IPS-18a (cell line): ENCODE measurements around the gene GRAMD4.

Experiments
- H3K27ac ChIP-seq: one replicate; pipeline ENCODE4 v1.5.1; 2013; ENCODE audit warnings: low read length
- H3K27me3 ChIP-seq: one replicate; pipeline ENCODE4 v1.6.1; 2013; ENCODE audit warnings: mild to moderate bottlenecking, low read length; ENCODE audit not compliant: control insufficient read depth, insufficient read depth
- H3K36me3 ChIP-seq: one replicate; pipeline ENCODE4 v1.6.1; 2013; ENCODE audit warnings: low read depth, low read length; ENCODE audit not compliant: control insufficient read depth
- H3K4me1 ChIP-seq: one replicate; pipeline ENCODE4 v1.6.1; 2013; ENCODE audit warnings: low read depth, low read length; ENCODE audit not compliant: control insufficient read depth
- H3K4me3 ChIP-seq: one replicate; pipeline ENCODE4 v1.5.1; 2013; ENCODE audit warnings: low read length
- H3K9ac ChIP-seq: one replicate; pipeline ENCODE4 v1.6.1; 2013; ENCODE audit warnings: mild to moderate bottlenecking, low read length, moderate library complexity
- H3K9me3 ChIP-seq: one replicate; pipeline ENCODE4 v1.6.1; 2013; ENCODE audit warnings: low read depth, low read length; ENCODE audit not compliant: control insufficient read depth

GRAMD4 gene

GRCh38 chr22:46649141-46650077 is 29.2 kb downstream of the GRAMD4 start:
- Histone ChIP-seq H3K27ac (no peak overlapping the region), H3K36me3 (no peaks in the 10 kb centered on the region), H3K4me1 (peaks cover 6% of the 10 kb centered on the region), H3K4me3 (no peak overlapping the region), H3K9ac (no peak overlapping the region), H3K9me3 (no peaks in the 10 kb centered on the region), H3K27me3 (no peaks in the 10 kb centered on the region)

- Histone ChIP-seq H3K36me3 (no peaks in the 10 kb centered on the region), H3K9me3 (no peaks in the 10 kb centered on the region), H3K9ac (no peak overlapping the region), H3K4me3 (no peak overlapping the region), H3K4me1 (peaks cover 6% of the 10 kb centered on the region), H3K27ac (no peak overlapping the region), H3K27me3 (no peaks in the 10 kb centered on the region)
Measured at GRCh38 chr22:46650078-46650810, 30.1 kb downstream of the GRAMD4 start.

GRCh38 chr22:46651316-46651715 is 31.1 kb downstream of the GRAMD4 start:
- H3K9ac ChIP-seq = no peak overlapping the region
- H3K9me3 ChIP-seq = no peaks in the 10 kb centered on the region
- H3K4me3 ChIP-seq = no peak overlapping the region
- H3K36me3 ChIP-seq = no peaks in the 10 kb centered on the region
- peaks cover 6% of the 10 kb centered on the region for H3K4me1 ChIP-seq
- H3K27ac ChIP-seq = no peak overlapping the region
- H3K27me3 ChIP-seq = no peaks in the 10 kb centered on the region

GRCh38 chr22:46652081-46652846 is 32.1 kb downstream of the GRAMD4 start:
- H3K9me3 ChIP-seq = no peaks in the 10 kb centered on the region
- H3K9ac ChIP-seq = no peak overlapping the region
- H3K27me3 ChIP-seq = no peaks in the 10 kb centered on the region
- no peak overlapping the region for H3K27ac ChIP-seq
- peaks cover 6% of the 10 kb centered on the region for H3K4me1 ChIP-seq
- no peak overlapping the region for H3K4me3 ChIP-seq
- H3K36me3 ChIP-seq = no peaks in the 10 kb centered on the region

- H3K4me1 ChIP-seq = peaks cover 6% of the 10 kb centered on the region
- H3K9me3 ChIP-seq = no peaks in the 10 kb centered on the region
- no peaks in the 10 kb centered on the region for H3K36me3 ChIP-seq
- no peak overlapping the region for H3K27ac ChIP-seq
- H3K9ac ChIP-seq = no peak overlapping the region
- H3K27me3 ChIP-seq = no peaks in the 10 kb centered on the region
- H3K4me3 ChIP-seq = no peak overlapping the region
Measured at GRCh38 chr22:46652847-46653331, 32.7 kb downstream of the GRAMD4 start.

GRCh38 chr22:46653596-46653995 is 33.4 kb downstream of the GRAMD4 start:
- Histone ChIP-seq H3K27ac (no peak overlapping the region), H3K9me3 (no peaks in the 10 kb centered on the region), H3K4me1 (peaks cover 6% of the 10 kb centered on the region), H3K27me3 (no peaks in the 10 kb centered on the region), H3K36me3 (no peaks in the 10 kb centered on the region), H3K4me3 (no peak overlapping the region), H3K9ac (no peak overlapping the region)

- Histone ChIP-seq H3K9me3 (no peaks in the 10 kb centered on the region), H3K27ac (no peak overlapping the region), H3K4me1 (peaks cover 6% of the 10 kb centered on the region), H3K4me3 (no peak overlapping the region), H3K27me3 (no peaks in the 10 kb centered on the region), H3K36me3 (no peaks in the 10 kb centered on the region), H3K9ac (no peak overlapping the region)
Measured at GRCh38 chr22:46654426-46654825, 34.2 kb downstream of the GRAMD4 start.

- no peaks in the 10 kb centered on the region for H3K27me3 ChIP-seq
- no peak overlapping the region for H3K4me3 ChIP-seq
- H3K36me3 ChIP-seq = no peaks in the 10 kb centered on the region
- H3K9ac ChIP-seq = no peak overlapping the region
- no peaks in the 10 kb centered on the region for H3K9me3 ChIP-seq
- H3K27ac ChIP-seq = no peak overlapping the region
- peaks cover 6% of the 10 kb centered on the region for H3K4me1 ChIP-seq
Measured at GRCh38 chr22:46654927-46655595, 34.9 kb downstream of the GRAMD4 start.

- Histone ChIP-seq H3K27me3 (no peaks in the 10 kb centered on the region), H3K9ac (no peak overlapping the region), H3K9me3 (no peaks in the 10 kb centered on the region), H3K4me1 (peaks cover 6% of the 10 kb centered on the region), H3K4me3 (no peak overlapping the region), H3K36me3 (no peaks in the 10 kb centered on the region), H3K27ac (no peak overlapping the region)
Measured at GRCh38 chr22:46655861-46656608, 35.8 kb downstream of the GRAMD4 start.

- Histone ChIP-seq H3K27ac (no peak overlapping the region), H3K4me1 (peaks cover 6% of the 10 kb centered on the region), H3K9ac (no peak overlapping the region), H3K9me3 (no peaks in the 10 kb centered on the region), H3K4me3 (no peak overlapping the region), H3K36me3 (no peaks in the 10 kb centered on the region), H3K27me3 (no peaks in the 10 kb centered on the region)
Measured at GRCh38 chr22:46656856-46657654, 36.9 kb downstream of the GRAMD4 start.
